ENCODE data around the gene FRMD8. TPM values are rescaled to one million over a fixed set of nuclear protein-coding genes. Genes with fewer than 3 reads are reported as not detected.
A peak's percentile ranks its signal among the peaks of the same experiment; 100 is the strongest.

The FRMD8 gene, protein sequence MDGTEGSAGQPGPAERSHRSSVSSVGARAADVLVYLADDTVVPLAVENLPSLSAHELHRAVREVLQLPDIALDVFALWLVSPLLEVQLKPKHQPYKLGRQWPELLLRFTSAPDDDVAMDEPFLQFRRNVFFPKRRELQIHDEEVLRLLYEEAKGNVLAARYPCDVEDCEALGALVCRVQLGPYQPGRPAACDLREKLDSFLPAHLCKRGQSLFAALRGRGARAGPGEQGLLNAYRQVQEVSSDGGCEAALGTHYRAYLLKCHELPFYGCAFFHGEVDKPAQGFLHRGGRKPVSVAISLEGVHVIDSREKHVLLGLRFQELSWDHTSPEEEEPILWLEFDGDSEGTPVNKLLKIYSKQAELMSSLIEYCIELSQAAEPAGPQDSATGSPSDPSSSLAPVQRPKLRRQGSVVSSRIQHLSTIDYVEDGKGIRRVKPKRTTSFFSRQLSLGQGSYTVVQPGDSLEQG
- total RNA-seq = 68.6 and 70.6 TPM in 2 replicates

DNA sequence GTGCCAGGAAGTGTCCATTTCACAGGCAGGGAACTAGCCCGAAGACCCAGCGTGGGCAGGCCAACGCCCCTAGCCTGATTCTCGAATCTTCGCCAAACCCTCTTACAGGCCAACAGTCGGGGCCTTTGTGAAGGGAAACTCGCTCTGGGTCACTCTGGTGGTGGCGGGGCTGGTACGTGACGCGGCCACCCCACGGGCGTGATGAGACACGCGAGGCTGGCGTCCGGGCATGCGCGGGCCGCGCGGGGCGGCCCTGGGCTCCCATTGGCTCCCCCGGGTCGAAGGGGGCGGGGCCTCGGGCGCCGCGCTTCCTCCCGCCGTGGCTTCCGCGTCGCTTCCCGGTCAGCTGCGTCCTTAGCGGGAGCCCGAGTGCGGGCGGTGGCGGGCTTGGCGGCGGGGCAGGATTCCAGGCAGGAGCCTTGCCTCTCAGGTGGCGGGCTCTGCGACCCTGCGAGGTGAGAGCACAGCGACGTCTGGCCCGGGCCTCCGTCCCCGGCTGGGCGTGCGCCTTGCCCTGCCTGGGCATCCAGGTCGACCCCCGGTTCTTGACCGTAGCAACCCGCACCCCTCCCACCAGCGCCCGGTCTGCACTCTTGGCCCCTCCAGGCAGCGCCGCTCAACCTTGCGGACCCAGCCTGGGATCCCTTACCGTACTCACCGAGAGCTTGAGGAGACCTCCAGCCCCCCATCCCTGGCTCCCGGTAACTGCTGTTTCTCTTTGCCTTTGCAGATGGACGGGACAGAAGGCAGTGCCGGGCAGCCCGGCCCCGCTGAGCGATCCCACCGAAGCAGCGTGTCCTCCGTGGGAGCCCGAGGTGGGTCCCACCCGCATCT, at the start of gene FRMD8:
Gene FRMD8 (plus strand): TSS at position 331 of the 834 bp plus-strand sequence. CDS start 400 bp downstream, at position 731.
- ChIA-PET CTCF (interaction anchor here (0.6 to 1.4 kb wide), 3 partner anchors 30 to 123 kb away, joined by 3 to 6 read pairs (median 3); no protein-coding TSS in a partner anchor), POLR2A (interaction anchor here (0.6 to 18.2 kb wide), 13 partner anchors 9 to 604 kb away, joined by 3 to 584 read pairs (median 4); partner anchors contain the start of genes MALAT1 and NEAT1)
- no peaks in the 10 kb centered on the region for H3K27me3 Mint-ChIP-seq
- ATAC-seq (ENCODE audit: low read depth) (peak; percentile 48), DNase-seq (peak; percentile 91)
- TF ChIP-seq, protein P1, sequence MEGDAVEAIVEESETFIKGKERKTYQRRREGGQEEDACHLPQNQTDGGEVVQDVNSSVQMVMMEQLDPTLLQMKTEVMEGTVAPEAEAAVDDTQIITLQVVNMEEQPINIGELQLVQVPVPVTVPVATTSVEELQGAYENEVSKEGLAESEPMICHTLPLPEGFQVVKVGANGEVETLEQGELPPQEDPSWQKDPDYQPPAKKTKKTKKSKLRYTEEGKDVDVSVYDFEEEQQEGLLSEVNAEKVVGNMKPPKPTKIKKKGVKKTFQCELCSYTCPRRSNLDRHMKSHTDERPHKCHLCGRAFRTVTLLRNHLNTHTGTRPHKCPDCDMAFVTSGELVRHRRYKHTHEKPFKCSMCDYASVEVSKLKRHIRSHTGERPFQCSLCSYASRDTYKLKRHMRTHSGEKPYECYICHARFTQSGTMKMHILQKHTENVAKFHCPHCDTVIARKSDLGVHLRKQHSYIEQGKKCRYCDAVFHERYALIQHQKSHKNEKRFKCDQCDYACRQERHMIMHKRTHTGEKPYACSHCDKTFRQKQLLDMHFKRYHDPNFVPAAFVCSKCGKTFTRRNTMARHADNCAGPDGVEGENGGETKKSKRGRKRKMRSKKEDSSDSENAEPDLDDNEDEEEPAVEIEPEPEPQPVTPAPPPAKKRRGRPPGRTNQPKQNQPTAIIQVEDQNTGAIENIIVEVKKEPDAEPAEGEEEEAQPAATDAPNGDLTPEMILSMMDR (IDR thresholded peaks at IDR 0.05) = no peak
- peak within 1 kb of the TSS; percentile 92 for H3K4me3 Mint-ChIP-seq
- peaks cover 90% of the 10 kb centered on the region for H3K4me1 Mint-ChIP-seq
- H3K27ac Mint-ChIP-seq = peak within 1 kb of the TSS; percentile 94
- H3K9me3 Mint-ChIP-seq = no peaks in the 10 kb centered on the region
- peaks cover 30% of the 10 kb centered on the region for H3K36me3 Mint-ChIP-seq (ENCODE audit: low read depth)
- intact Hi-C loops (cut with micrococcal nuclease) = loop anchor here (1.0 kb wide), 1 partner anchor 17 kb away; no protein-coding TSS in a partner anchor

DNA sequence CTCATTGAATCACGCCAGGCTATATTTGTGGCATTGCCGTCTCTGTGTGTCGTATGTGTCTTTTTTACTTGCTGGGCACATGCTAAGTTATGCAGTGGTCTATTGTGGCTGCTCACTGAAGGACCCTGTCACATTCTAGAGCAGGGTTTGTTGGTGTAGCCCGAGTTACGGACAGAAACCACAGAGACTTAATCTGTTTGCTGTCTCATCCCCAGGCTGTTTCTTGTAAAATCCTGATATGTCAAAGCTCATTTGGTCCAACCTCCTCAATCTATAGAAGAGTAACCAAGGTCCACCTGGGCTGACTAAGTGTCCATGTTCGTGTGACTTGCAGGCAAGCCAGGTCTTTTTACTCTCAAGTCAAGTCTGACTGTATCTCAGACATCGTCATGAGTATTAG, 47.8 kb upstream of the FRMD8 start:
- ChIA-PET POLR2A (interaction anchor here (0.6 to 1.0 kb wide), 3 partner anchors 15 to 128 kb away, joined by 3 to 6 read pairs (median 4); no protein-coding TSS in a partner anchor), CTCF (interaction anchor here (1.9 kb wide), 2 partner anchors 9 to 72 kb away, joined by 4 to 7 read pairs; no protein-coding TSS in a partner anchor)
- H3K9me3 Mint-ChIP-seq = no peaks in the 10 kb centered on the region
- H3K4me1 Mint-ChIP-seq = peaks cover 31% of the 10 kb centered on the region
- H3K36me3 Mint-ChIP-seq (ENCODE audit: low read depth) = peaks cover 56% of the 10 kb centered on the region
- H3K27ac Mint-ChIP-seq = no peak overlapping the region
- TF ChIP-seq, protein P1 (IDR thresholded peaks at IDR 0.05) = no peak
- DNase-seq (no peak), ATAC-seq (ENCODE audit: low read depth) (no peak)
- intact Hi-C loops (cut with micrococcal nuclease) = no loop called here
- H3K27me3 Mint-ChIP-seq = no peaks in the 10 kb centered on the region
- no peak overlapping the region for H3K4me3 Mint-ChIP-seq

DNA sequence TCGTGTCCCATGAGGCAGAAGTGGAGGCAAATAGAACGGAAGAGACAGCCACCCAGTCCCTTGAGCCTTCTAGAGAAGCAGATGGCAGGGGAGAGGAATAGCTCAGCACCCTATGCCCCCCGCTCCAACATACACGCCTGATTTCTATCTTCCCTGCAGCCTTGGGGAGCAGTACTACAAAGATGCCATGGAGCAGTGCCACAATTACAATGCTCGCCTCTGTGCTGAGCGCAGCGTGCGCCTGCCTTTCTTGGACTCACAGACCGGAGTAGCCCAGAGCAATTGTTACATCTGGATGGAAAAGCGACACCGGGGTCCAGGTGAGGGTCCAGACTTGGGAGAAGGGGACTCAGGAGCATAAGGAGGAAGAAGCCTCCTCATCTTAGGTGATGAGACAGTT, 46.2 kb upstream of the FRMD8 start:
- ChIA-PET POLR2A (interaction anchor here (0.6 kb wide), 1 partner anchor 59 kb away, joined by 6 read pairs; no protein-coding TSS in a partner anchor), CTCF (no interaction called here)
- Mint-ChIP-seq H3K27me3 (no peaks in the 10 kb centered on the region), H3K9me3 (no peaks in the 10 kb centered on the region), H3K4me1 (peaks cover 20% of the 10 kb centered on the region), H3K4me3 (no peak overlapping the region), H3K27ac (no peak overlapping the region), H3K36me3 (ENCODE audit: low read depth) (peaks cover 68% of the 10 kb centered on the region)
- DNase-seq (no peak), ATAC-seq (ENCODE audit: low read depth) (no peak)
- TF ChIP-seq, protein P1 (IDR thresholded peaks at IDR 0.05) = no peak
- intact Hi-C loops (cut with micrococcal nuclease) = no loop called here

DNA sequence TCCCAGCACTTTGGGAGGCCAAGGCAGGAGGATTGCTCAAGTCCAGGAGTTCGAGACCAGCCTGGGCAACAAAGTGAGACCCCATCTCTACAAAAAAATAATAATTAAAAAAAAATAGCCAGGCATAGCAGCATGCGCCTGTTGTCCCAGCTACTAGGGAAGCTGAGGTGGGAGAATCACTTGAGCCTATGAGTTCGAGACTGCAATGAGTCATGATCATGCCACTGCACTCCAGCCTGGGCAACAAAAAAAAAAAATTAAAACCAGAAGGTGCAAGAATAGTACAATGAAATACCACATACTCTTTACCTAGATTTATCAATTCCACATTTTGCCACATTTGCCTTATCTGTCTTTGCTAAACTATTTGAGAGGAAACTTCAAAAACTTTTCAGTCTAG, 44.6 kb upstream of the FRMD8 start:
- TF ChIP-seq, protein P1 (IDR thresholded peaks at IDR 0.05) = no peak
- no peaks in the 10 kb centered on the region for H3K9me3 Mint-ChIP-seq
- peaks cover 81% of the 10 kb centered on the region for H3K36me3 Mint-ChIP-seq (ENCODE audit: low read depth)
- ATAC-seq (ENCODE audit: low read depth) (no peak), DNase-seq (no peak)
- H3K4me3 Mint-ChIP-seq = no peak overlapping the region
- H3K27ac Mint-ChIP-seq = no peak overlapping the region
- POLR2A ChIA-PET = interaction anchor here (1.3 kb wide), 1 partner anchor 8 kb away, joined by 4 read pairs; the partner anchor contains the start of gene DPF2
- CTCF ChIA-PET = interaction anchor here (0.6 kb wide), 1 partner anchor 23 kb away, joined by 3 read pairs; no protein-coding TSS in a partner anchor
- peaks cover 12% of the 10 kb centered on the region for H3K4me1 Mint-ChIP-seq
- intact Hi-C loops (cut with micrococcal nuclease) = no loop called here
- H3K27me3 Mint-ChIP-seq = no peaks in the 10 kb centered on the region
